ENCODE measurements around the gene SPATS2L. TPM values are rescaled to one million over a fixed set of nuclear protein-coding genes. Genes with fewer than 3 reads are reported as not detected.

The SPATS2L gene
- total and polyA plus RNA-seq, 2 of the 13 experiments (the other 11 are each of a cell fraction or from before 2014, with no cell fraction given) = 154 to 212 TPM

- Histone ChIP-seq H3K27ac (ENCODE audit: extremely low read length, insufficient read depth, low read length) (no peak overlapping the region), H3K4me1 (ENCODE audit: insufficient read depth, low read length) (peaks cover 24% of the 10 kb centered on the region), H4K20me1 (ENCODE audit: insufficient read depth, low read length) (no peaks in the 10 kb centered on the region), H3K4me3 (replicated peaks in 1 of 3; ENCODE audit: insufficient read depth in 1 of 3, low read depth in 2 of 3, low read length in 3 of 3) (no peak overlapping the region), H3K27me3 (ENCODE audit: control insufficient read depth in 1 of 2, insufficient read depth in 2 of 2, low read length in 2 of 2) (no peaks in the 10 kb centered on the region), H3K36me3 (replicated peaks in 1 of 2; ENCODE audit: control insufficient read depth in 1 of 2, insufficient read depth in 2 of 2, low read length in 2 of 2) (peaks cover 23 to 59% of the 10 kb centered on the region in 2 experiments), H3K4me2 (ENCODE audit: low read depth, low read length) (no peak overlapping the region), H2AFZ (ENCODE audit: low read length) (no peak overlapping the region), H3K9ac (ENCODE audit: insufficient read depth, low read depth, low read length) (no peak overlapping the region), H3K9me3 (ENCODE audit: low read length) (no peaks in the 10 kb centered on the region), H3K79me2 (ENCODE audit: insufficient read depth, low read length) (peaks cover 14% of the 10 kb centered on the region)
- DNase-seq (ENCODE audit: low spot score) (no peak), FAIRE-seq (no peak), ATAC-seq (no peak)
- ChIA-PET CTCF (ENCODE audit: low intra/inter-chr PET ratio, low total read pairs) (no interaction called here), POLR2A (no interaction called here)
- WGBS (ENCODE audit: low lambda C conversion rate) = 95% methylated on average over 5 of the region's 5 CpGs
- intact Hi-C loops (cut with micrococcal nuclease; ENCODE audit: unreplicated experiment) = no loop called here
- in situ Hi-C loops (cut with HindIII; ENCODE audit: extremely low pct_ligation_motif_present, low pct_unique_long_range_greater_than_20kb) = no loop called here
- TF ChIP-seq KDM6A (CRISPR knock-in tag; IDR thresholded peaks at IDR 0.05; ENCODE audit: low read depth) (no peak), ZNF770 (CRISPR knock-in tag; IDR thresholded peaks at IDR 0.05) (peak; percentile 55; the same call in 1 of the 2 replicates), RBM22 (optimal IDR thresholded peaks at IDR 0.05; ENCODE audit: low read length) (peak; percentile 81), KIAA2018 (CRISPR knock-in tag; IDR thresholded peaks at IDR 0.05; ENCODE audit: borderline replicate concordance) (no peak), ZNF205 (CRISPR knock-in tag; IDR thresholded peaks at IDR 0.05) (no peak), KLF15 (CRISPR knock-in tag; IDR thresholded peaks at IDR 0.05; ENCODE audit: borderline replicate concordance) (no peak), ZFP36 (IDR thresholded peaks at IDR 0.05; ENCODE audit: borderline replicate concordance, low read depth, low read length, partially characterized antibody) (no peak)
- no TSS peak for BruUV-seq (replicated peaks)
Measured at GRCh38 chr2:200414367-200414766, 107.9 kb downstream of the SPATS2L start.
